HepG2 (cell line): ENCODE measurements around the gene ARHGEF16. TPM values are rescaled to one million over a fixed set of nuclear protein-coding genes. Genes with fewer than 3 reads are reported as not detected.

Source experiments
- BCL3 ChIP-seq: sonication (generic); formaldehyde crosslinking; IDR thresholded peaks from 2 replicates; pipeline ENCODE4 v1.5.1; 2020; ENCODE audit warnings: mild to moderate bottlenecking, missing genetic modification reagents, moderate library complexity
- CTCF ChIP-seq: sonication (generic); formaldehyde crosslinking; IDR thresholded peaks from 2 replicates; pipeline ENCODE4 v1.5.0; 2020; ENCODE audit warnings: mild to moderate bottlenecking, missing genetic modification reagents, moderate library complexity
- FOXK2 ChIP-seq: fragments of 450-650 bp; IDR thresholded peaks from 2 replicates; pipeline ENCODE4 v1.6.1; 2016
- HNRNPUL1 ChIP-seq: fragments of 200-400 bp; formaldehyde crosslinking; IDR thresholded peaks from 2 replicates; pipeline ENCODE4 v1.6.1; 2017; ENCODE audit warnings: low read depth, mild to moderate bottlenecking, low read length, moderate library complexity
- HOXD1 ChIP-seq: sonication (generic); formaldehyde crosslinking; IDR thresholded peaks from 2 replicates; pipeline ENCODE4 v1.5.0; 2020; ENCODE audit warnings: missing genetic modification reagents
- KAT8 ChIP-seq: IDR thresholded peaks from 2 replicates; pipeline ENCODE4 v1.6.1; 2016; ENCODE audit warnings: missing genetic modification reagents, missing compliant biosample characterization
- RELA ChIP-seq: sonication (generic); formaldehyde crosslinking; IDR thresholded peaks from 2 replicates; pipeline ENCODE4 v1.4.0; 2020; ENCODE audit warnings: missing genetic modification reagents
- SALL1 ChIP-seq: sonication (generic); formaldehyde crosslinking; IDR thresholded peaks from 2 replicates; pipeline ENCODE4 v1.8.0; 2022; ENCODE audit warnings: mild to moderate bottlenecking, missing genetic modification reagents
- TRAFD1 ChIP-seq: sonication (generic); formaldehyde crosslinking; IDR thresholded peaks from 2 replicates; pipeline ENCODE4 v1.5.1; 2020; ENCODE audit warnings: missing genetic modification reagents, mild to moderate bottlenecking, borderline replicate concordance
- ZBTB37 ChIP-seq: sonication (generic); formaldehyde crosslinking; IDR thresholded peaks from 2 replicates; pipeline ENCODE4 v1.4.0; 2020; ENCODE audit warnings: mild to moderate bottlenecking, missing genetic modification reagents
- ZBTB38 ChIP-seq: sonication (generic); formaldehyde crosslinking; IDR thresholded peaks from 2 replicates; pipeline ENCODE4 v1.5.1; 2020; ENCODE audit warnings: mild to moderate bottlenecking, missing genetic modification reagents
- ZNF263 ChIP-seq: sonication (generic); formaldehyde crosslinking; IDR thresholded peaks from 2 replicates; pipeline ENCODE4 v1.4.0; 2020; ENCODE audit warnings: missing genetic modification reagents
- ZNF556 ChIP-seq: sonication (generic); formaldehyde crosslinking; IDR thresholded peaks from 2 replicates; pipeline ENCODE4 v1.4.0; 2020; ENCODE audit warnings: mild to moderate bottlenecking, missing genetic modification reagents, borderline replicate concordance
- ZNF597 ChIP-seq: sonication (generic); formaldehyde crosslinking; IDR thresholded peaks from 2 replicates; pipeline ENCODE4 v1.5.0; 2020; ENCODE audit warnings: missing genetic modification reagents
- ZNF670 ChIP-seq: sonication (generic); formaldehyde crosslinking; IDR thresholded peaks from 2 replicates; pipeline ENCODE4 v1.8.0; 2022; ENCODE audit warnings: mild to moderate bottlenecking, missing genetic modification reagents, borderline replicate concordance
- ZNF687 ChIP-seq: sonication (generic); formaldehyde crosslinking; IDR thresholded peaks from 2 replicates; pipeline ENCODE4 v1.5.1; 2020; ENCODE audit warnings: mild to moderate bottlenecking, missing genetic modification reagents, moderate library complexity
- ZSCAN20 ChIP-seq: sonication (generic); formaldehyde crosslinking; IDR thresholded peaks from 2 replicates; pipeline ENCODE4 v1.4.0; 2020; ENCODE audit warnings: missing genetic modification reagents, mild to moderate bottlenecking, borderline replicate concordance
- polyA plus RNA-seq, 8 experiments: library from polyadenylated mRNA; depleted of rRNA in 3 of 8; stranded (reverse) in 7 of 8; unstranded in 1 of 8; fragments of >200 nt; fragmentation: Illumina TruSeq in 4 of 8; extraction: Trizol in 4 of 8; gene quantifications; 2 replicates each; pipeline versions ENCODE4 v1.2.1 to v1.2.3, GENCODE V29; 2011 to 2016; ENCODE audit warnings: low read depth in 4 of 8, missing spikeins in 1 of 8, mixed read lengths in 1 of 8; ENCODE audit not compliant: insufficient read depth in 1 of 8
- total RNA-seq, 5 experiments: library from RNA; depleted of rRNA; stranded (reverse); fragments of >200 nt; fragmentation: Illumina TruSeq; extraction: Trizol; gene quantifications; 2 replicates each; pipeline ENCODE4 v1.2.3, GENCODE V29; 2016; ENCODE audit warnings: low read depth in 1 of 5

The ARHGEF16 gene
- total and polyA plus RNA-seq, 2 of the 13 experiments (the other 11 are each of a cell fraction or from before 2014, with no cell fraction given): 20.3 to 39.9 TPM

- peak; percentile 69 for TF ChIP-seq ZNF687 (CRISPR knock-in tag)
- TF ChIP-seq ZNF556 (CRISPR knock-in tag): no peak
- TF ChIP-seq CTCF: peak; percentile 91
- no peak for TF ChIP-seq ZNF670 (CRISPR knock-in tag)
- TF ChIP-seq KAT8 (CRISPR knock-in tag): no peak
- no peak for TF ChIP-seq FOXK2
- TF ChIP-seq ZNF263: no peak
- no peak for TF ChIP-seq RELA
- TF ChIP-seq ZSCAN20 (CRISPR knock-in tag): no peak
- TF ChIP-seq TRAFD1: no peak
- TF ChIP-seq HNRNPUL1: no peak
- no peak for TF ChIP-seq ZNF597 (CRISPR knock-in tag)
- peak; percentile 49; the same call in 1 of the 2 replicates for TF ChIP-seq ZBTB38 (CRISPR knock-in tag)
- TF ChIP-seq HOXD1 (CRISPR knock-in tag): no peak
- peak; percentile 53; the same call in 1 of the 2 replicates for TF ChIP-seq SALL1 (CRISPR knock-in tag)
- TF ChIP-seq BCL3 (CRISPR knock-in tag): no peak
- no peak for TF ChIP-seq ZBTB37 (CRISPR knock-in tag)
These were observed 44.1 kb upstream of the ARHGEF16 start (continued) for GRCh38 chr1:3410142-3410925.
